HL-60 (cell line): ENCODE results near the gene NAGA.

Experiments used
- GABPA ChIP-seq: IDR thresholded peaks from 2 replicates; pipeline ENCODE4 v1.6.1; 2012; ENCODE audit warnings: low read depth
- POLR2AphosphoS5 ChIP-seq: IDR thresholded peaks from 2 replicates; pipeline ENCODE4 v1.6.1; 2012; ENCODE audit warnings: low read depth
- TF ChIP-seq, protein P1 (sequence below): IDR thresholded peaks from one replicate; pipeline ENCODE4 v1.5.1; 2011; ENCODE audit warnings: low read length, control low read depth, inconsistent platforms; ENCODE audit not compliant: insufficient read depth
- TF ChIP-seq, protein P2 (sequence below): IDR thresholded peaks from 2 replicates; pipeline ENCODE4 v1.6.1; 2012; ENCODE audit warnings: low read depth; ENCODE audit not compliant: insufficient replicate concordance

DNA sequence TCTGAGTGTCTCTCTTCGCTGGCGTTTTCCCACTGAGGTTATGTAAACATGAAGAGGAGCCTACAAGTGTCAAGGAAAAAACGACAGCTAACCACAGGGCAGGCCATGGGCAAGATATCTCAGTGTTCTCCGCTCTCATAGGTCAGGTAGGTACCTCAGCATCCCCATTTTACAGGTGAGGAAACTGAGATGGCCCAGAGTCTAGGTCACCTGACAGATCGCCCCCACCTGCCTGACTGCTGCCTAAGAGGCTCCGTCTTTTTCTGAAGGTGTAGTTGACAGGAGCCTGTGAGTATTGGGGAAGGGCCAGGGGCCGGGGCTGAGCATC, 20.8 kb upstream of the NAGA start:
- TF ChIP-seq, protein P1, sequence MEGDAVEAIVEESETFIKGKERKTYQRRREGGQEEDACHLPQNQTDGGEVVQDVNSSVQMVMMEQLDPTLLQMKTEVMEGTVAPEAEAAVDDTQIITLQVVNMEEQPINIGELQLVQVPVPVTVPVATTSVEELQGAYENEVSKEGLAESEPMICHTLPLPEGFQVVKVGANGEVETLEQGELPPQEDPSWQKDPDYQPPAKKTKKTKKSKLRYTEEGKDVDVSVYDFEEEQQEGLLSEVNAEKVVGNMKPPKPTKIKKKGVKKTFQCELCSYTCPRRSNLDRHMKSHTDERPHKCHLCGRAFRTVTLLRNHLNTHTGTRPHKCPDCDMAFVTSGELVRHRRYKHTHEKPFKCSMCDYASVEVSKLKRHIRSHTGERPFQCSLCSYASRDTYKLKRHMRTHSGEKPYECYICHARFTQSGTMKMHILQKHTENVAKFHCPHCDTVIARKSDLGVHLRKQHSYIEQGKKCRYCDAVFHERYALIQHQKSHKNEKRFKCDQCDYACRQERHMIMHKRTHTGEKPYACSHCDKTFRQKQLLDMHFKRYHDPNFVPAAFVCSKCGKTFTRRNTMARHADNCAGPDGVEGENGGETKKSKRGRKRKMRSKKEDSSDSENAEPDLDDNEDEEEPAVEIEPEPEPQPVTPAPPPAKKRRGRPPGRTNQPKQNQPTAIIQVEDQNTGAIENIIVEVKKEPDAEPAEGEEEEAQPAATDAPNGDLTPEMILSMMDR = no peak
- TF ChIP-seq, protein P2, sequence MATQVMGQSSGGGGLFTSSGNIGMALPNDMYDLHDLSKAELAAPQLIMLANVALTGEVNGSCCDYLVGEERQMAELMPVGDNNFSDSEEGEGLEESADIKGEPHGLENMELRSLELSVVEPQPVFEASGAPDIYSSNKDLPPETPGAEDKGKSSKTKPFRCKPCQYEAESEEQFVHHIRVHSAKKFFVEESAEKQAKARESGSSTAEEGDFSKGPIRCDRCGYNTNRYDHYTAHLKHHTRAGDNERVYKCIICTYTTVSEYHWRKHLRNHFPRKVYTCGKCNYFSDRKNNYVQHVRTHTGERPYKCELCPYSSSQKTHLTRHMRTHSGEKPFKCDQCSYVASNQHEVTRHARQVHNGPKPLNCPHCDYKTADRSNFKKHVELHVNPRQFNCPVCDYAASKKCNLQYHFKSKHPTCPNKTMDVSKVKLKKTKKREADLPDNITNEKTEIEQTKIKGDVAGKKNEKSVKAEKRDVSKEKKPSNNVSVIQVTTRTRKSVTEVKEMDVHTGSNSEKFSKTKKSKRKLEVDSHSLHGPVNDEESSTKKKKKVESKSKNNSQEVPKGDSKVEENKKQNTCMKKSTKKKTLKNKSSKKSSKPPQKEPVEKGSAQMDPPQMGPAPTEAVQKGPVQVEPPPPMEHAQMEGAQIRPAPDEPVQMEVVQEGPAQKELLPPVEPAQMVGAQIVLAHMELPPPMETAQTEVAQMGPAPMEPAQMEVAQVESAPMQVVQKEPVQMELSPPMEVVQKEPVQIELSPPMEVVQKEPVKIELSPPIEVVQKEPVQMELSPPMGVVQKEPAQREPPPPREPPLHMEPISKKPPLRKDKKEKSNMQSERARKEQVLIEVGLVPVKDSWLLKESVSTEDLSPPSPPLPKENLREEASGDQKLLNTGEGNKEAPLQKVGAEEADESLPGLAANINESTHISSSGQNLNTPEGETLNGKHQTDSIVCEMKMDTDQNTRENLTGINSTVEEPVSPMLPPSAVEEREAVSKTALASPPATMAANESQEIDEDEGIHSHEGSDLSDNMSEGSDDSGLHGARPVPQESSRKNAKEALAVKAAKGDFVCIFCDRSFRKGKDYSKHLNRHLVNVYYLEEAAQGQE = no peak
- TF ChIP-seq GABPA (no peak), POLR2AphosphoS5 (no peak)
